ENCODE data around the gene RNASEH1.
"Not testable (repeated sequence)": the region's sequence is repeated elsewhere in the genome, so short reads cannot be mapped to it uniquely, and the experiment has no call there.

Gene RNASEH1

GRCh38 chr2:3589086-3589485, 31.0 kb upstream of the RNASEH1 start:
- no peak for DNase-seq

- no peak for DNase-seq
Observed at GRCh38 chr2:3588084-3588483, 30.0 kb upstream of the RNASEH1 start.

GRCh38 chr2:3587432-3587831, 29.3 kb upstream of the RNASEH1 start:
- no peak for DNase-seq

- no peak for DNase-seq
Observed at GRCh38 chr2:3587021-3587420, 28.9 kb upstream of the RNASEH1 start.

- DNase-seq: no peak
Observed at GRCh38 chr2:3586220-3586619, 28.1 kb upstream of the RNASEH1 start.

GRCh38 chr2:3585261-3586109, 27.4 kb upstream of the RNASEH1 start:
- peak; percentile 57 for DNase-seq

- DNase-seq: no peak
Observed at GRCh38 chr2:3584608-3585260, 26.6 kb upstream of the RNASEH1 start.

- no peak for DNase-seq
Observed at GRCh38 chr2:3584076-3584475, 25.9 kb upstream of the RNASEH1 start.

GRCh38 chr2:3581367-3582262, 23.5 kb upstream of the RNASEH1 start:
- no peak for DNase-seq

- DNase-seq: no peak
Observed at GRCh38 chr2:3580449-3580848, 22.3 kb upstream of the RNASEH1 start.

GRCh38 chr2:3578987-3579386, 20.9 kb upstream of the RNASEH1 start:
- no peak for DNase-seq

GRCh38 chr2:3576263-3576630, 18.1 kb upstream of the RNASEH1 start:
- DNase-seq: not testable (repeated sequence)

- peak; percentile 36 for DNase-seq
Observed at GRCh38 chr2:3575534-3576262, 17.6 kb upstream of the RNASEH1 start.

GRCh38 chr2:3574155-3574554, 16.0 kb upstream of the RNASEH1 start:
- DNase-seq: no peak

GRCh38 chr2:3572620-3573019, 14.5 kb upstream of the RNASEH1 start:
- no peak for DNase-seq

GRCh38 chr2:3571284-3571683, 13.2 kb upstream of the RNASEH1 start:
- DNase-seq: no peak

- not testable (repeated sequence) for DNase-seq
Observed at GRCh38 chr2:3569656-3570055, 11.5 kb upstream of the RNASEH1 start.

GRCh38 chr2:3566806-3567205, 8.7 kb upstream of the RNASEH1 start:
- DNase-seq: no peak

GRCh38 chr2:3565117-3565516, 7.0 kb upstream of the RNASEH1 start:
- DNase-seq: no peak

GRCh38 chr2:3563521-3563976, 5.4 kb upstream of the RNASEH1 start:
- DNase-seq: no peak

GRCh38 chr2:3557639-3558204, 411 bp downstream of the RNASEH1 start:
- DNase-seq: no peak

GRCh38 chr2:3553946-3554345, 4.2 kb downstream of the RNASEH1 start:
- DNase-seq: no peak

All from right hindlimb (tissue), 1 donor.